GM23338 (cell line): ENCODE measurements around the gene TRIM42. TPM values are rescaled to one million over a fixed set of nuclear protein-coding genes. Genes with fewer than 3 reads are reported as not detected.

Source experiments
- ATAC-seq: fragments of 200-7000 bp; cut with Tn5 transposase; 3 replicates; pipeline ENCODE4 v1.9.1; 2020
- DNase-seq: peaks from one replicate; pipeline ENCODE4 v3.0.0-alpha.2; 2015; ENCODE audit warnings: low spot score
- H2AFZ ChIP-seq: fragments of 200-600 bp; sonication (generic); 2 replicates; pipeline ENCODE4 v1.8.0; 2016; ENCODE audit warnings: antibody characterized with exemption, mild to moderate bottlenecking, moderate library complexity
- H3F3A ChIP-seq: fragments of 200-600 bp; sonication (generic); replicated peaks from 2 replicates; pipeline ENCODE4 v1.8.0; 2017; ENCODE audit warnings: antibody characterized with exemption, mixed run types, low read depth
- H3K27ac ChIP-seq: fragments of 200-600 bp; sonication (generic); 2 replicates; pipeline ENCODE4 v1.6.1; 2016; ENCODE audit warnings: low read depth
- H3K27me3 ChIP-seq: fragments of 200-600 bp; sonication (generic); 2 replicates; pipeline ENCODE4 v1.8.0; 2016; ENCODE audit warnings: mild to moderate bottlenecking, mixed run types, moderate library complexity; ENCODE audit not compliant: insufficient read depth
- H3K36me3 ChIP-seq: fragments of 200-600 bp; sonication (generic); 2 replicates; pipeline ENCODE4 v1.8.0; 2016; ENCODE audit warnings: mild to moderate bottlenecking; ENCODE audit not compliant: insufficient read depth
- H3K4me1 ChIP-seq: fragments of 200-600 bp; sonication (generic); 2 replicates; pipeline ENCODE4 v1.8.0; 2016; ENCODE audit warnings: mild to moderate bottlenecking, moderate library complexity; ENCODE audit not compliant: insufficient read depth
- H3K4me2 ChIP-seq: fragments of 200-600 bp; sonication (generic); 2 replicates; pipeline ENCODE4 v1.7.1; 2017; ENCODE audit warnings: mixed run types
- H3K4me3 ChIP-seq: fragments of 200-600 bp; sonication (generic); 2 replicates; pipeline ENCODE4 v1.6.1; 2016; ENCODE audit warnings: mixed run types
- H3K79me2 ChIP-seq: fragments of 200-600 bp; sonication (generic); replicated peaks from 2 replicates; pipeline ENCODE4 v1.8.0; 2017; ENCODE audit warnings: mild to moderate bottlenecking; ENCODE audit not compliant: insufficient read depth
- H3K9me2 ChIP-seq: fragments of 200-600 bp; sonication (generic); 2 replicates; pipeline ENCODE4 v1.8.0; 2017; ENCODE audit not compliant: insufficient read depth
- H4K20me1 ChIP-seq: fragments of 200-600 bp; sonication (generic); replicated peaks from 2 replicates; pipeline ENCODE4 v1.8.0; 2017; ENCODE audit warnings: mild to moderate bottlenecking; ENCODE audit not compliant: insufficient read depth
- H3K27ac Mint-ChIP-seq: 2 replicates; pipeline ENCODE4 v1.8.0; 2020; ENCODE audit warnings: inconsistent platforms, mild to moderate bottlenecking, moderate library complexity, mixed read lengths
- H3K27me3 Mint-ChIP-seq: 3 replicates; pipeline ENCODE4 v1.8.0; 2022; ENCODE audit warnings: low read depth, mild to moderate bottlenecking, moderate library complexity, mixed read lengths, inconsistent platforms; ENCODE audit not compliant: insufficient read depth, poor library complexity
- H3K36me3 Mint-ChIP-seq: 3 replicates; pipeline ENCODE4 v1.8.0; 2021; ENCODE audit warnings: low read depth, mild to moderate bottlenecking, inconsistent platforms, moderate library complexity, mixed read lengths
- H3K4me1 Mint-ChIP-seq: 3 replicates; pipeline ENCODE4 v1.8.0; 2020; ENCODE audit warnings: mild to moderate bottlenecking, inconsistent platforms, mixed read lengths
- H3K4me3 Mint-ChIP-seq: 3 replicates; pipeline ENCODE4 v1.8.0; 2021; ENCODE audit warnings: moderate library complexity, mild to moderate bottlenecking, inconsistent platforms, mixed read lengths
- H3K9me3 Mint-ChIP-seq: 3 replicates; pipeline ENCODE4 v1.8.0; 2020; ENCODE audit warnings: moderate library complexity, mild to moderate bottlenecking, inconsistent platforms, mixed read lengths
- EZH2 ChIP-seq: fragments of 200-600 bp; sonication (generic); IDR thresholded peaks from one replicate; pipeline ENCODE4 v1.8.0; 2017; ENCODE audit warnings: antibody characterized with exemption, mild to moderate bottlenecking, low read depth; ENCODE audit not compliant: unreplicated experiment
- EZH2phosphoT487 ChIP-seq: fragments of 200-600 bp; sonication (generic); IDR thresholded peaks from one replicate; pipeline ENCODE4 v1.8.1; 2018; ENCODE audit warnings: antibody characterized with exemption; ENCODE audit not compliant: unreplicated experiment
- NANOG ChIP-seq: IDR thresholded peaks from 2 replicates; pipeline ENCODE4 v1.6.1; 2016; ENCODE audit warnings: antibody characterized with exemption, borderline replicate concordance
- POLR2AphosphoS5 ChIP-seq: IDR thresholded peaks from 2 replicates; pipeline ENCODE4 v1.6.1; 2016; ENCODE audit warnings: antibody characterized with exemption, low read depth
- STAT1 ChIP-seq: IDR thresholded peaks from one replicate; pipeline ENCODE4 v1.6.1; 2016; ENCODE audit warnings: antibody characterized with exemption; ENCODE audit not compliant: unreplicated experiment
- ZNF114 ChIP-seq: fragments of 250-450 bp; sonication (Bioruptor Pico); IDR thresholded peaks from 2 replicates; pipeline ENCODE4 v1.5.0; 2020; ENCODE audit warnings: mild to moderate bottlenecking, moderate library complexity
- ZNF331 ChIP-seq: fragments of 250-450 bp; sonication (Bioruptor Pico); IDR thresholded peaks from 2 replicates; pipeline ENCODE4 v1.5.0; 2020; ENCODE audit warnings: low read depth, mild to moderate bottlenecking, moderate library complexity
- polyA plus RNA-seq: library from polyadenylated mRNA; unstranded; fragments of >200 nt; fragmentation: Nextera tagmentation; extraction: Ambion mirVana; gene quantifications from 2 replicates; pipeline ENCODE4 v1.2.1, GENCODE V29; 2016
- total RNA-seq: library from RNA; depleted of rRNA; stranded (reverse); fragments of >200 nt; shearing (Covaris generic); gene quantifications from 2 replicates; pipeline ENCODE4 v1.2.3, GENCODE V29; 2014
- TF ChIP-seq, protein P1 (sequence below): IDR thresholded peaks from 2 replicates; pipeline ENCODE4 v1.6.1; 2016; ENCODE audit warnings: antibody characterized with exemption
- TF ChIP-seq, protein P2 (sequence below): IDR thresholded peaks from one replicate; pipeline ENCODE4 v1.6.1; 2018; ENCODE audit warnings: antibody characterized with exemption; ENCODE audit not compliant: unreplicated experiment
- TF ChIP-seq, protein P3 (sequence below): fragments of 250-450 bp; sonication (Bioruptor Pico); IDR thresholded peaks from 2 replicates; pipeline ENCODE4 v1.5.0; 2020; ENCODE audit warnings: mild to moderate bottlenecking, moderate library complexity

TRIM42 gene
- total and polyA plus RNA-seq, 2 experiments from 2014 or later: not detected

DNA sequence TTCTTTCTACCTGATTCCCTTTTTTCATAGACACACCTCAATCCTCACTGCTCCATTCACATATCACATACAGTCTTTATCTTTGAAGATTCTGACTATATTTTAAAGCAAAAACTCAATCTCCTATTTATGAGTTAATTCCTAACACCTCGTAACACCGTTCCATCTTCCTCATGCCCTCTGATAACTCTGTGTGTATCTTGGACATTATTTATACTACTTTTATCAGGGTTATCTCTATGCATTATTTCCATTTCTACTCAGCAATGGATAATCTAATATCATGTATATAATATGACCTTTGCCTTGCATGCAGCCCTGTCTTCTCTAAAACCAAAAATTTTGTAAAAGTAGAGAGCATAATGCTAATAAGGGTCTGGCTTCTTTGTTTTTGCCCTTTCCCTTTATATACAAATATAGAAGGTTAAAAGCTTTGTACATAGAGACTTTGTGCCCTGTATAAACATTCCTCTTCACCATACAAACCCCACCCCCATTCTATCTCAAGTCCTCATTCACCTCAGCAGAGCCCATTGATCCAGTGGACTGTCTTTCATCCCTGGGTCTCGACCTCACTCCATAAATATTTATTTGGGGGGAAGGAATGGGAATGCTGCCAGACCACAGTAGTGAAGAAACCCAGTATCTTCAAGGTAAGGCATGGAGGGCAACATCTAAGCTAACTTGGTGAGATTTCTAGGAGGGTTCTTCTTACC, 21.8 kb downstream of the TRIM42 start (continued):
- TF ChIP-seq, protein P1, sequence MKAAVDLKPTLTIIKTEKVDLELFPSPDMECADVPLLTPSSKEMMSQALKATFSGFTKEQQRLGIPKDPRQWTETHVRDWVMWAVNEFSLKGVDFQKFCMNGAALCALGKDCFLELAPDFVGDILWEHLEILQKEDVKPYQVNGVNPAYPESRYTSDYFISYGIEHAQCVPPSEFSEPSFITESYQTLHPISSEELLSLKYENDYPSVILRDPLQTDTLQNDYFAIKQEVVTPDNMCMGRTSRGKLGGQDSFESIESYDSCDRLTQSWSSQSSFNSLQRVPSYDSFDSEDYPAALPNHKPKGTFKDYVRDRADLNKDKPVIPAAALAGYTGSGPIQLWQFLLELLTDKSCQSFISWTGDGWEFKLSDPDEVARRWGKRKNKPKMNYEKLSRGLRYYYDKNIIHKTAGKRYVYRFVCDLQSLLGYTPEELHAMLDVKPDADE: no peak
- TF ChIP-seq ZNF331 (CRISPR knock-in tag) (no peak), NANOG (no peak), ZNF114 (no peak), POLR2AphosphoS5 (no peak), STAT1 (no peak), EZH2 (no peak), EZH2phosphoT487 (no peak)

DNA sequence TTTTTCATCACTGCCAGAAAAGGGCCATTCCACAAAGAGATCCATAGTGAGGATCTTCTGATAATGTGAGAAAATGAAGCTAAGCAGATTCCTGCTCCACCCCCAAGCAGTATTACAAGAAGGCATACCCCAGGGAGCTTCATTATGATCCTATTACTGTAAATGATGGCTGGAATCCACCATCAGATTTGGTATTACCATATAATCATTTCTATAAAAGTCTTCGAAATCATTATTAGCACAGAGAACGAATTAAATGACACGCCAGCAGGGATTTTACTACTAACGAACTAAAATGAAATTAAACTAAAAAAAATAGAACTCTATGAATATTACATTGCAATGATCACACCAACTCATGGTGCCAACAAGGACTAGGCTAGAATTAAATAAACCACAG, 24.4 kb downstream of the TRIM42 start:
- Mint-ChIP-seq H3K4me3 (no peak overlapping the region), H3K36me3 (peaks cover 7% of the 10 kb centered on the region), H3K4me1 (no peaks in the 10 kb centered on the region), H3K9me3 (peaks cover 27% of the 10 kb centered on the region), H3K27ac (no peak overlapping the region), H3K27me3 (no peaks in the 10 kb centered on the region)
- no peak for ATAC-seq
- H4K20me1 ChIP-seq: no peaks in the 10 kb centered on the region
- H3F3A ChIP-seq: no peaks in the 10 kb centered on the region
- H3K9me2 ChIP-seq: no peaks in the 10 kb centered on the region
- no peaks in the 10 kb centered on the region for H3K4me1 ChIP-seq
- no peaks in the 10 kb centered on the region for H3K36me3 ChIP-seq
- no peak for DNase-seq
- H3K79me2 ChIP-seq: no peaks in the 10 kb centered on the region
- no peak overlapping the region for H3K27ac ChIP-seq
- H2AFZ ChIP-seq: no peak overlapping the region
- H3K4me2 ChIP-seq: no peak overlapping the region
- H3K27me3 ChIP-seq: no peaks in the 10 kb centered on the region
- no peak overlapping the region for H3K4me3 ChIP-seq
- TF ChIP-seq NANOG (no peak), STAT1 (no peak), EZH2 (no peak), POLR2AphosphoS5 (no peak)
- TF ChIP-seq, protein P2, sequence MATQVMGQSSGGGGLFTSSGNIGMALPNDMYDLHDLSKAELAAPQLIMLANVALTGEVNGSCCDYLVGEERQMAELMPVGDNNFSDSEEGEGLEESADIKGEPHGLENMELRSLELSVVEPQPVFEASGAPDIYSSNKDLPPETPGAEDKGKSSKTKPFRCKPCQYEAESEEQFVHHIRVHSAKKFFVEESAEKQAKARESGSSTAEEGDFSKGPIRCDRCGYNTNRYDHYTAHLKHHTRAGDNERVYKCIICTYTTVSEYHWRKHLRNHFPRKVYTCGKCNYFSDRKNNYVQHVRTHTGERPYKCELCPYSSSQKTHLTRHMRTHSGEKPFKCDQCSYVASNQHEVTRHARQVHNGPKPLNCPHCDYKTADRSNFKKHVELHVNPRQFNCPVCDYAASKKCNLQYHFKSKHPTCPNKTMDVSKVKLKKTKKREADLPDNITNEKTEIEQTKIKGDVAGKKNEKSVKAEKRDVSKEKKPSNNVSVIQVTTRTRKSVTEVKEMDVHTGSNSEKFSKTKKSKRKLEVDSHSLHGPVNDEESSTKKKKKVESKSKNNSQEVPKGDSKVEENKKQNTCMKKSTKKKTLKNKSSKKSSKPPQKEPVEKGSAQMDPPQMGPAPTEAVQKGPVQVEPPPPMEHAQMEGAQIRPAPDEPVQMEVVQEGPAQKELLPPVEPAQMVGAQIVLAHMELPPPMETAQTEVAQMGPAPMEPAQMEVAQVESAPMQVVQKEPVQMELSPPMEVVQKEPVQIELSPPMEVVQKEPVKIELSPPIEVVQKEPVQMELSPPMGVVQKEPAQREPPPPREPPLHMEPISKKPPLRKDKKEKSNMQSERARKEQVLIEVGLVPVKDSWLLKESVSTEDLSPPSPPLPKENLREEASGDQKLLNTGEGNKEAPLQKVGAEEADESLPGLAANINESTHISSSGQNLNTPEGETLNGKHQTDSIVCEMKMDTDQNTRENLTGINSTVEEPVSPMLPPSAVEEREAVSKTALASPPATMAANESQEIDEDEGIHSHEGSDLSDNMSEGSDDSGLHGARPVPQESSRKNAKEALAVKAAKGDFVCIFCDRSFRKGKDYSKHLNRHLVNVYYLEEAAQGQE: no peak
- TF ChIP-seq, protein P1: no peak
- TF ChIP-seq, protein P3, sequence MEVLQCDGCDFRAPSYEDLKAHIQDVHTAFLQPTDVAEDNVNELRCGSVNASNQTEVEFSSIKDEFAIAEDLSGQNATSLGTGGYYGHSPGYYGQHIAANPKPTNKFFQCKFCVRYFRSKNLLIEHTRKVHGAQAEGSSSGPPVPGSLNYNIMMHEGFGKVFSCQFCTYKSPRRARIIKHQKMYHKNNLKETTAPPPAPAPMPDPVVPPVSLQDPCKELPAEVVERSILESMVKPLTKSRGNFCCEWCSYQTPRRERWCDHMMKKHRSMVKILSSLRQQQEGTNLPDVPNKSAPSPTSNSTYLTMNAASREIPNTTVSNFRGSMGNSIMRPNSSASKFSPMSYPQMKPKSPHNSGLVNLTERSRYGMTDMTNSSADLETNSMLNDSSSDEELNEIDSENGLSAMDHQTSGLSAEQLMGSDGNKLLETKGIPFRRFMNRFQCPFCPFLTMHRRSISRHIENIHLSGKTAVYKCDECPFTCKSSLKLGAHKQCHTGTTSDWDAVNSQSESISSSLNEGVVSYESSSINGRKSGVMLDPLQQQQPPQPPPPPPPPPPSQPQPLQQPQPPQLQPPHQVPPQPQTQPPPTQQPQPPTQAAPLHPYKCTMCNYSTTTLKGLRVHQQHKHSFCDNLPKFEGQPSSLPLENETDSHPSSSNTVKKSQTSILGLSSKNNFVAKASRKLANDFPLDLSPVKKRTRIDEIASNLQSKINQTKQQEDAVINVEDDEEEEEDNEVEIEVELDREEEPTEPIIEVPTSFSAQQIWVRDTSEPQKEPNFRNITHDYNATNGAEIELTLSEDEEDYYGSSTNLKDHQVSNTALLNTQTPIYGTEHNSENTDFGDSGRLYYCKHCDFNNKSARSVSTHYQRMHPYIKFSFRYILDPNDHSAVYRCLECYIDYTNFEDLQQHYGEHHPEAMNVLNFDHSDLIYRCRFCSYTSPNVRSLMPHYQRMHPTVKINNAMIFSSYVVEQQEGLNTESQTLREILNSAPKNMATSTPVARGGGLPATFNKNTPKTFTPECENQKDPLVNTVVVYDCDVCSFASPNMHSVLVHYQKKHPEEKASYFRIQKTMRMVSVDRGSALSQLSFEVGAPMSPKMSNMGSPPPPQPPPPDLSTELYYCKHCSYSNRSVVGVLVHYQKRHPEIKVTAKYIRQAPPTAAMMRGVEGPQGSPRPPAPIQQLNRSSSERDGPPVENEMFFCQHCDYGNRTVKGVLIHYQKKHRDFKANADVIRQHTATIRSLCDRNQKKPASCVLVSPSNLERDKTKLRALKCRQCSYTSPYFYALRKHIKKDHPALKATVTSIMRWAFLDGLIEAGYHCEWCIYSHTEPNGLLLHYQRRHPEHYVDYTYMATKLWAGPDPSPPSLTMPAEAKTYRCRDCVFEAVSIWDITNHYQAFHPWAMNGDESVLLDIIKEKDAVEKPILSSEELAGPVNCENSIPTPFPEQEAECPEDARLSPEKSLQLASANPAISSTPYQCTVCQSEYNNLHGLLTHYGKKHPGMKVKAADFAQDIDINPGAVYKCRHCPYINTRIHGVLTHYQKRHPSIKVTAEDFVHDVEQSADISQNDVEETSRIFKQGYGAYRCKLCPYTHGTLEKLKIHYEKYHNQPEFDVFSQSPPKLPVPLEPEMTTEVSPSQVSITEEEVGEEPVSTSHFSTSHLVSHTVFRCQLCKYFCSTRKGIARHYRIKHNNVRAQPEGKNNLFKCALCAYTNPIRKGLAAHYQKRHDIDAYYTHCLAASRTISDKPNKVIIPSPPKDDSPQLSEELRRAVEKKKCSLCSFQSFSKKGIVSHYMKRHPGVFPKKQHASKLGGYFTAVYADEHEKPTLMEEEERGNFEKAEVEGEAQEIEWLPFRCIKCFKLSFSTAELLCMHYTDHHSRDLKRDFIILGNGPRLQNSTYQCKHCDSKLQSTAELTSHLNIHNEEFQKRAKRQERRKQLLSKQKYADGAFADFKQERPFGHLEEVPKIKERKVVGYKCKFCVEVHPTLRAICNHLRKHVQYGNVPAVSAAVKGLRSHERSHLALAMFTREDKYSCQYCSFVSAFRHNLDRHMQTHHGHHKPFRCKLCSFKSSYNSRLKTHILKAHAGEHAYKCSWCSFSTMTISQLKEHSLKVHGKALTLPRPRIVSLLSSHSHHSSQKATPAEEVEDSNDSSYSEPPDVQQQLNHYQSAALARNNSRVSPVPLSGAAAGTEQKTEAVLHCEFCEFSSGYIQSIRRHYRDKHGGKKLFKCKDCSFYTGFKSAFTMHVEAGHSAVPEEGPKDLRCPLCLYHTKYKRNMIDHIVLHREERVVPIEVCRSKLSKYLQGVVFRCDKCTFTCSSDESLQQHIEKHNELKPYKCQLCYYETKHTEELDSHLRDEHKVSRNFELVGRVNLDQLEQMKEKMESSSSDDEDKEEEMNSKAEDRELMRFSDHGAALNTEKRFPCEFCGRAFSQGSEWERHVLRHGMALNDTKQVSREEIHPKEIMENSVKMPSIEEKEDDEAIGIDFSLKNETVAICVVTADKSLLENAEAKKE (CRISPR knock-in tag): no peak
